Activated CD4-positive, alpha-beta T cell treated with anti-CD3 and anti-CD28 coated beads, Interleukin-2, amount 50 U/mL, for 4 hours (primary cell): Measurements from ENCODE around the gene ATL3.
"Not testable (repeated sequence)": the region's sequence is repeated elsewhere in the genome, so short reads cannot be mapped to it uniquely, and the experiment has no call there.

ENCODE experiments used
- DNase-seq, 2 experiments: peaks; one replicate each; pipeline ENCODE4 v3.0.0-alpha.2; 2020

The ATL3 gene, protein sequence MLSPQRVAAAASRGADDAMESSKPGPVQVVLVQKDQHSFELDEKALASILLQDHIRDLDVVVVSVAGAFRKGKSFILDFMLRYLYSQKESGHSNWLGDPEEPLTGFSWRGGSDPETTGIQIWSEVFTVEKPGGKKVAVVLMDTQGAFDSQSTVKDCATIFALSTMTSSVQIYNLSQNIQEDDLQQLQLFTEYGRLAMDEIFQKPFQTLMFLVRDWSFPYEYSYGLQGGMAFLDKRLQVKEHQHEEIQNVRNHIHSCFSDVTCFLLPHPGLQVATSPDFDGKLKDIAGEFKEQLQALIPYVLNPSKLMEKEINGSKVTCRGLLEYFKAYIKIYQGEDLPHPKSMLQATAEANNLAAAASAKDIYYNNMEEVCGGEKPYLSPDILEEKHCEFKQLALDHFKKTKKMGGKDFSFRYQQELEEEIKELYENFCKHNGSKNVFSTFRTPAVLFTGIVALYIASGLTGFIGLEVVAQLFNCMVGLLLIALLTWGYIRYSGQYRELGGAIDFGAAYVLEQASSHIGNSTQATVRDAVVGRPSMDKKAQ

DNA sequence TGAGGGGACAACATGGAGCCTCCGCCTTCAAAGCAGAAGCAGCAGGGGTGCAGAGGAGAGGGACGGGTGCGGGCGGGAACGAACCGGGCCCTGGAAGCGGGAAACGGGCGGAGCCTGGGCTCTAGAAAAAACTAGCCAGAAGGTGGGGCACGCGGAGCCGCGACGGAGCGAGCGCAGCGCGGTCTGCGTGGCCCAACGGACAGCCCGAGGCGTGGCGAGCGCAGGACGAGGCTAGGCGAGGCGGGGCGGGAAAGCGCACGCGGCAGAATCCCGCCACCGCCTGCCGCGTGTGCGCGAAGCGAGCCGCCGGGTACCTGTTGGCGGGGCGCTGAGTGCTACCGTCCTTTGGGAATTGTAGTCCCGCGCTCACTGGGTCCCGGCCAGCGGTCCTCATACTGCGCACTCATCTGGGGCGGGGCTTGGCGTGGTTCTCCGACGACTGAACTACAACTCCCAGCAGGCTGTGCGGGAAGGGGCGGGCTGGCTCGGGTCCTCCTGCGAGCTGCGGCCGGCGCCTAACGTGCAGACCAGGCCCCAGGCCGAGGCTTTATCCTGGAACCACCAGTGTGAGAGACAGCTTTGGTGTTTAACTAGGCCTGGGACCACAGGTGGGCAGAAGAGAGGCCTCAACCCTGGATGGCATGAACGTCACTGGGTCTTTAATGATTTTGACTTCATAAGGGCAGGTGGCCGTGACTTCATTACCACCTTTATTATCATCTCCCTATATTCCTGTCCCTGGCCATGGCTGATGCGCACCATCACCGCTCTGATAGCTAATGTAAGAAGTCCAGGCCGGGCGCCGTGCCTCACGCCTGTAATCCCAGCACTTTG is at the start of gene ATL3:
Gene ATL3 (minus strand): TSS at position 55 of the 834 bp plus-strand sequence. CDS start 41 bp downstream, at position 14.
- peak; percentile 97 to 98 for DNase-seq

DNA sequence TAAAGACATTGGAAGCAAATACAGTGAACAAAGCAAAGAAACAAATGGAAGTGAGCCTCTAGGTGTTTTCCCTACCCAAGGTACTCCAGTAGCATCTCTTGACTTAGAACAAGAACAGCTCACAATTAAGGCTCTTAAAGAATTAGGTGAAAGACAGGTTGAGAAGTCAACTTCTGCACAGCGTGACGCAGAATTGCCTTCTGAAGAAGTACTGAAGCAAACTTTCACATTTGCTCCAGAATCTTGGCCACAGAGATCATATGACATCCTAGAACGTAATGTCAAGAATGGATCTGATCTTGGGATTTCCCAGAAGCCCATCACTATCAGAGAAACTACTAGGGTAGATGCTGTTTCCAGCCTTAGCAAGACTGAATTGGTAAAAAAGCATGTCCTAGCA is 49.4 kb upstream of the ATL3 start:
- no peak for DNase-seq

DNA sequence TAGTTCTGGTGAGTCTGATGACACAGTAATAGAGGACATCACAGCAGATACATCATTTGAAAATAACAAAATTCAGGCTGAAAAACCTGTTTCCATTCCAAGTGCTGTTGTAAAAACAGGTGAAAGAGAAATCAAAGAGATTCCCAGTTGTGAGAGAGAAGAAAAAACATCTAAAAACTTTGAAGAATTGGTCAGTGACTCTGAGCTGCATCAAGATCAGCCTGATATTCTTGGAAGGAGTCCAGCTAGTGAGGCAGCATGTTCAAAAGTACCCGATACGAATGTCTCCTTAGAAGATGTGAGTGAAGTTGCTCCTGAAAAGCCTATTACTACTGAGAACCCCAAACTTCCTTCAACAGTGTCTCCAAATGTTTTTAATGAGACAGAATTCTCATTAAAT is 48.8 kb upstream of the ATL3 start:
- no peak for DNase-seq

DNA sequence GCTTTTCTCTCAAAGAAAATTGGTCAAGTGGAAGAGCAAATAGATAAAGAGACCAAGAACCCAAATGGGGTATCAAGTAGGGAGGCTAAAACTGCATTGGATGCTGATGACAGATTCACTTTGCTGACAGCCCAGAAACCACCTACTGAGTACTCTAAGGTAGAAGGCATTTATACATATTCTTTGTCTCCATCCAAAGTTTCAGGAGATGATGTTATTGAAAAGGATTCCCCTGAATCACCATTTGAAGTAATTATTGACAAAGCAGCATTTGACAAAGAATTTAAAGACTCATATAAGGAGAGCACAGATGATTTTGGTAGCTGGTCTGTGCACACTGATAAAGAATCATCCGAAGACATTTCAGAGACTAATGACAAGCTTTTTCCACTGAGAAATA is 47.8 kb upstream of the ATL3 start:
- DNase-seq, result no peak

DNA sequence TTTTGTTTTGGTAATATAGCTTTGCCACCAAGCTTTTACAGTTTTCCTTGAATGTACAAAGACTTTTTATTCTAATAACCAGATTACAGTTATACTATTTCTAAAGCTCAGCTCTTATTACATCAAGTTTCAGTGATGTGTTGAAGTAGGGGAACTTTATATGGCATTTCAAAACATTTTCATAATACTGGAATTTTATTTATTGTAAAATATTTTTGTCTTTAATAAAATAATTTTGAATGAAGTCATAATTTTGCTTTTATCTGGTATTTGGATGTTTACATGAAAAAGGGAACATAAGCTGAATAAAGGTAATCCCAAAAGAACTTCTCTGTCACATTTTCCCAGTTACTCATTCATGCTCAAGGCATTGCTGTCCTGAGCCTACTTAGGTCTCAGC is 44.9 kb upstream of the ATL3 start:
- DNase-seq, result no peak

DNA sequence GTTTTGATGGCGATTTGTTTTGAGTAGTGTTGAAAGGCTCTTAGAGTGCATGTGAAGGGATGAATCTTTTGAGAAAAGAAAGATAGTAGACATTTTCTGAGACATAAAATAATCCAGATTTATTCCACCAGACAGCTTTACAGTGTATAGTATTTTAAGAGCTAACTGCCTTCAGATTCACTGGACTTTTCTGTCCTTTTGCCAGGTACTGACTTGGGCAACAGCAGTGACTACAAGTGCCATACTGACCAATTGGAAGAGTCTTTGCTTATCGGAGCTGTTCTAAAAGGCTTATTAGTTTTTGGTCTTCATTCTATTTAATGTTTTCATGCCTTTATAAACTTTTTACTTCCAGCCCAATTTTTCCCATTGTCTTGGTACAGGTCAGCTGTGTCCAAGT is 42.6 kb upstream of the ATL3 start:
- no peak for DNase-seq

GRCh38 chr11:63711838-63712237 is 40.7 kb upstream of the ATL3 start:
- no peak for DNase-seq

- DNase-seq, result no peak
Measured at GRCh38 chr11:63710476-63711217, 39.5 kb upstream of the ATL3 start.

- no peak for DNase-seq
Measured at GRCh38 chr11:63709336-63709884, 38.2 kb upstream of the ATL3 start.

GRCh38 chr11:63708764-63709163 is 37.6 kb upstream of the ATL3 start:
- no peak for DNase-seq

- no peak for DNase-seq
Measured at GRCh38 chr11:63705526-63705925, 34.4 kb upstream of the ATL3 start.

DNA sequence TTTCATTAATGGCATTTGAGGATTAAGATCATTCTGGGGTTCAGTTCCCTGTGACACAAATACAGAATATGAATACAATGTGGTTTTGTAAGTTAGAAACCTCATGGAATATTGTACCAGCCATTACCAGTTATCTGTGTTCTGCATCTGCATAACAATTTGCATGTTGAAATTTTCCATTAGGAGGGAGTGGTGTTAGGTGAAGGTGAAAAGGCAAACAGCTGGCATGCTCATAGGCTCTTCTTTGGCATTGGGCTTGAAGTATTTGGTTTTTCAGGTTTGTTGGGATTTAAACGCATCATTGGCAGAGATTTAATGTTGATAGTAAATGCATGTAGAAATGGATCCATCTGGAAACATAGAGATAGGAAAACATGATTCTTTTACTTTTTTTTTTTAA is 28.7 kb upstream of the ATL3 start:
- no peak for DNase-seq

DNA sequence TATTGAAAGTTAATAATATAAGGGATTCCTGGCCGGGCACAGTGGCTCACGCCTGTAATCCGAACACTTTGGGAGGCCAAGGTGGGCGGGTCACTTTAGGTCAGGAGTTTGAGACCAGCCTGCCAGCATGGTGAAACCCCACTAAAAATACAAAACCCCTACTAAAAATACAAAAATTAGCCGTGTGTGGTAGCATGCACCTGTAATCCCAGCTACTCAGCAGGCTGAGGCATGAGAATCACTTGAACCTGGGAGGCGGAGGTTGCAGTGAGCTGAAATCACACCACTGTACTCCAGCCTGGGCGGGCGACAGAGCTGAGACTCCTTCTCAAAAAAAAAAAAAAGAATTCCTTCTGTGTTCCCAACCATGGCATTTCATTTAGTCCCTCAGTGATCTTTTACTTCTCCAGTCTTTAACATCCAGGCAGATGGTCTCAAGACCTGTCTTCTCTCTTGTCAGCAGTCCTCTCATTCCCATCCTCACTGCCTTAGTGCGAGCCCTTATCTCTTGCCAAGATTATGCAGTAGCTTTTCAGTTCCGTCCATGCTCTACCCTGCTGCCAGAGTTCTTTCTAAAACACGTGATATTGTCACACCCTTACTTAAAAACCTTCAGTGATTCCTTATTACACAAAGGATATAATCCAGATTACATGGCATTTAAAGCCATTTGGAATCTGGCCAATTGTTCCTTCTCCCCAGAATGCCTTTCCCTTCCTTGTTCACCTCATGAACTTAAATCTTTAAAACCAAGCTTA is 28.0 kb upstream of the ATL3 start:
- no peak for DNase-seq

DNA sequence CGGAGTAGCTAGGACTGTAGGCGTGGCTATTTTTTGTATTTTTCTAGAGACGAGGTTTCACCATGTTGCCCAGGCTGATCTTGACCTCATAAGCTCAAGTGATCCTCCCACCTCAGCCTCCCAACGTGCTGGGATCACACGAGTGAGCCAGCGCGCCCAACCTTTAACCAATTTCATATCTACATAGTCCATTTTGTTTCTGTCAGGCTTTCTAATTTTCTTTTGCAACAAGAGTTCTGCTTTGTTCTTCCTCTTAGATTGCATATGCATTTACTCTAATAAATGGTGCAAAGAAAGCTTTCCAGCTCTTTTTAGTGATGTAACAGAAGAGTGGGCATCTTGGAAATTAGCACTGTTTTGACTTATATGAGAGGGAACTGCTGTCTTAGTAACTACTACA is 23.4 kb upstream of the ATL3 start:
- no peak for DNase-seq

DNA sequence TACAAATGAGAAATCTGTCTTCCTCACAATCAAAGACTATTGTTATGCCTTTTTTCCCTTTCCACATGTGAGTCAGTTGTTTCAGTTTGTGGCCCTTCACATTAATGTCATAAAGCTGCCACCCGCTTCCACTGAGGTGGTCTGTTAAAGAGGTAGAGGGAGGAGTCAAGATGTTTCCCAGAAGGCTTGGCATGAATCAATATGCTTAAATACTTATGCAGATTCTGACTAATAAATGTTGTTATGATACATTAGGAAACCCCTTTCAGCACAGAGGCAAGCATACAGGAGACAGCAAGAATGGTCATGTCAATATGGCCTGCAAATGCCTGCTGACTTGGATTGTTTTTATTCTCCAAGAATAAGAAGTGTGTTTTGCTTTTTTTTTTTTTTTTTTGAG is 16.7 kb upstream of the ATL3 start:
- no peak for DNase-seq

DNA sequence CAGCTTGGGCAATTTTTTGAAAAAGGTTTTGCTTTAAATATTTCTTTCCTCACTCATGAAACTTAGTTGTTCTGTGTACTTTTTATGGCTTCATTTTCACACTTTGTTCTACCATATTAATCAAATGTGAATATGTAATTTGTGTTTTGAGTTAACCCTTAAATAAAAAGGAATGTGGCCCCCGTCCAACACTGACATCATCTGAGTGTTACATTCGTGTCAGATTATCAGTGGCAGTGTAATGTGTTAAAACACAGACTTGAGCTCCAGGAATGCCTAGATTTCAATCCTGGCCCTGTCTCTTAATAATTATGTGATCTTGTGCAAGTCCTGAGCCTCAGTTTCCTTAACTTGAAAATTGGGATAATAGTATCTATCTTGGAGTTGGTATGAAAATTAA is 15.8 kb upstream of the ATL3 start:
- DNase-seq, result no peak

- not testable (repeated sequence) for DNase-seq
Measured at GRCh38 chr11:63685158-63685721, 14.1 kb upstream of the ATL3 start.

- no peak for DNase-seq
Measured at GRCh38 chr11:63683133-63683991, 12.2 kb upstream of the ATL3 start.

GRCh38 chr11:63682066-63683021 is 11.2 kb upstream of the ATL3 start:
- DNase-seq, result no peak
